SK-N-MC (cell line): Measurements from ENCODE around the gene KCNMA1.

ENCODE experiments used
- EZH2 ChIP-seq: fragments of 200-600 bp; sonication (generic); IDR thresholded peaks from one replicate; pipeline ENCODE4 v1.6.1; 2017; ENCODE audit warnings: antibody characterized with exemption
- FOXP2 ChIP-seq: optimal IDR thresholded peaks from 2 replicates; pipeline ENCODE3; 2011; ENCODE audit warnings: mild to moderate bottlenecking, moderate library complexity; ENCODE audit not compliant: insufficient read depth; ENCODE audit errors: extremely low read length, control extremely low read depth
- POLR2AphosphoS5 ChIP-seq: IDR thresholded peaks from 2 replicates; pipeline ENCODE4 v1.6.1; 2012; ENCODE audit warnings: mild to moderate bottlenecking, low read depth, low read length, borderline replicate concordance

GRCh38 chr10:77052593-77052992, 585.0 kb downstream of the KCNMA1 start:
- TF ChIP-seq EZH2 (no peak), POLR2AphosphoS5 (no peak), FOXP2 (no peak)
